Stimulated activated naive B cell treated with anti-CD40 and anti-IgM and Interleukin-4, amounts not matched to agents 10 μg/mL and 1 μg/mL and 100 μg/mL, for 72 hours (primary cell): ENCODE measurements around the gene PDE6G.

Source experiments
- ATAC-seq, 2 donors: fragments of 150-1000 bp; cut with Tn5 transposase; replicated peaks; 2 replicates each; pipeline ENCODE4 v1.10.0; 2021; ENCODE audit warnings: moderate library complexity in 1 of 2
- DNase-seq: peaks from one replicate; pipeline ENCODE4 v3.0.0; 2021
- H3K27ac Mint-ChIP-seq: one replicate; pipeline ENCODE4 v1.8.0; 2022; ENCODE audit warnings: mild to moderate bottlenecking, mixed read lengths
- H3K27me3 Mint-ChIP-seq, 2 donors: one replicate each; pipeline ENCODE4 v1.8.0; 2022; ENCODE audit warnings: mixed read lengths in 2 of 2
- H3K36me3 Mint-ChIP-seq, 2 donors: one replicate each; pipeline ENCODE4 v1.8.0; 2022; ENCODE audit warnings: mixed read lengths in 2 of 2, mild to moderate bottlenecking in 1 of 2
- H3K4me1 Mint-ChIP-seq, 2 donors: one replicate each; pipeline ENCODE4 v1.8.0; 2022; ENCODE audit warnings: mixed read lengths in 2 of 2, mild to moderate bottlenecking in 1 of 2
- H3K4me3 Mint-ChIP-seq, 2 donors: one replicate each; pipeline ENCODE4 v1.8.0; 2022; ENCODE audit warnings: mild to moderate bottlenecking in 2 of 2, mixed read lengths in 2 of 2, moderate library complexity in 1 of 2
- H3K9me3 Mint-ChIP-seq, 2 donors: one replicate each; pipeline ENCODE4 v1.8.0; 2022; ENCODE audit warnings: mixed read lengths in 2 of 2, mild to moderate bottlenecking in 1 of 2

Gene PDE6G

GRCh38 chr17:81609541-81610311 lies 46.6 kb downstream of the PDE6G start:
- DNase-seq (no peak), ATAC-seq (no peak)
- Mint-ChIP-seq H3K27ac (no peak overlapping the region), H3K9me3 (no peaks in the 10 kb centered on the region), H3K27me3 (no peaks in the 10 kb centered on the region), H3K36me3 (peaks cover 33 to 49% of the 10 kb centered on the region in 2 donors), H3K4me3 (no peak overlapping the region), H3K4me1 (peaks cover 10 to 13% of the 10 kb centered on the region in 2 donors)

GRCh38 chr17:81608605-81609004 lies 47.7 kb downstream of the PDE6G start:
- Mint-ChIP-seq H3K4me1 (peaks cover 2% of the 10 kb centered on the region in 2 donors), H3K27ac (peak overlapping the region; percentile 9), H3K36me3 (peaks cover 24 to 44% of the 10 kb centered on the region in 2 donors), H3K27me3 (no peaks in the 10 kb centered on the region), H3K9me3 (no peaks in the 10 kb centered on the region), H3K4me3 (no peak overlapping the region)
- DNase-seq (no peak), ATAC-seq (no peak)

DNA sequence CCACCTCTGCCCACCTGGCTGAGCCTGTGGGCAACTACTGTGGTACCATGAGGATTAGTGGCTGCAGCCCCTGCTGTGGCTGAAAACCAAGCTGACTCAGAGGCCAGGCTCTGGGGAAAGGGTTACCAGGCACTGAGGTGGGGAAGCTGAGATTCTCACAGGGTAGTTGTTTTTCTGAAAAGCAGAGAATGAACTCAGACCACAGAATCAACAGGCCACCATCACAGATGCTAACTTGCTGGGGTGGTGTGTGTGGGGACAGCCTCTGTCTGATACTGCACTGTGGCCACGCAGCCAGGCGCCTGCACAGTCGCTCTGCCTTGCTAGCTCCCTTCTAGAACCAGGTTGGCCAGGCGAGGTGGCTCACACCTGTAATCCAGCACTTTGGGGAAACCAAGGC lies 48.3 kb downstream of the PDE6G start:
- H3K36me3 Mint-ChIP-seq = peaks cover 20 to 39% of the 10 kb centered on the region in 2 donors
- no peaks in the 10 kb centered on the region for H3K4me1 Mint-ChIP-seq
- DNase-seq (no peak), ATAC-seq (no peak)
- no peaks in the 10 kb centered on the region for H3K9me3 Mint-ChIP-seq
- H3K4me3 Mint-ChIP-seq = no peak overlapping the region
- H3K27ac Mint-ChIP-seq = peak overlapping the region; percentile 14
- H3K27me3 Mint-ChIP-seq = no peaks in the 10 kb centered on the region

GRCh38 chr17:81607431-81607830 lies 48.9 kb downstream of the PDE6G start:
- Mint-ChIP-seq H3K27me3 (no peaks in the 10 kb centered on the region), H3K27ac (no peak overlapping the region), H3K9me3 (no peaks in the 10 kb centered on the region), H3K36me3 (peaks cover 20 to 33% of the 10 kb centered on the region in 2 donors), H3K4me1 (no peaks in the 10 kb centered on the region), H3K4me3 (no peak overlapping the region)
- no peak for DNase-seq
- ATAC-seq = no peak

GRCh38 chr17:81603846-81604610 lies 52.3 kb downstream of the PDE6G start:
- Mint-ChIP-seq H3K4me3 (no peak overlapping the region), H3K27ac (no peak overlapping the region), H3K4me1 (peaks cover 2 to 9% of the 10 kb centered on the region in 2 donors), H3K9me3 (no peaks in the 10 kb centered on the region), H3K36me3 (peaks cover 16 to 37% of the 10 kb centered on the region in 2 donors), H3K27me3 (no peaks in the 10 kb centered on the region)
- DNase-seq = no peak
- no peak for ATAC-seq

DNA sequence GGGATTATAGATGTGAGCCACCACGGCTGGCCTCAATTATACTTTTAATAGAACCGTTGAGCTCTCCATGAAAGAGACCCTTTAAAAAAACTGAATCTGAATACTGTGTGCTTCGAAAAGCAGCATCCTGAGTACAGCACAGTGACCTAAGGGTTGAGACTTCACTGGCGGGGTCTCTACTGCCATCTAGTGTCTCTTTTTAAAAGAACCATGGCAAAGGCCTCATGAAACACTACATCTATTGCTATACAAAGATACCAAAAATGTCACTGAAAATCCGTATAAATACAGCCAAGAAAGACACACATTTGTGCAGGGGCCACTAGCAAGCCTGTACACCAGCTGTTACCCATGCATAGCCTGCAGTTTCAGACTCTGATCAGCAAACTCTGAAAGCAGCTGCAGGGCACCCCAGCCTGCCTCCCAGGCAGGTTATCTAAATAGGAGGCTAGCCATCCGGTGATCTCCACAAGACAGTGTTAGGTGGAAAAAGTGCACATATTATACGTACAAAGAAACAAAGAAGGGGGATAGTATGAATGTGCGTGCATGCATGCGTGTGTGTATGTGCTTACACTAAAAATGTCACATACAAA lies 54.7 kb downstream of the PDE6G start:
- H3K36me3 Mint-ChIP-seq = peaks cover 19 to 42% of the 10 kb centered on the region in 2 donors

More for the DNA sequence above, 54.7 kb downstream of the PDE6G start:
- H3K27me3 Mint-ChIP-seq = no peaks in the 10 kb centered on the region
- no peak overlapping the region for H3K4me3 Mint-ChIP-seq
- ATAC-seq = peak; percentile 69 to 72
- DNase-seq = peak; percentile 28
- no peak overlapping the region for H3K27ac Mint-ChIP-seq
- peaks cover 10 to 20% of the 10 kb centered on the region in 2 donors for H3K4me1 Mint-ChIP-seq
- no peaks in the 10 kb centered on the region for H3K9me3 Mint-ChIP-seq
